ENCODE results near the gene KCNJ6. TPM values are rescaled to one million over a fixed set of nuclear protein-coding genes. Genes with fewer than 3 reads are reported as not detected.
"Not testable (repeated sequence)": the region's sequence is repeated elsewhere in the genome, so short reads cannot be mapped to it uniquely, and the experiment has no call there.

The KCNJ6 gene
- total RNA-seq, 1 donor from 2014 or later: not detected

GRCh38 chr21:37780991-37781983 lies 135.0 kb downstream of the KCNJ6 start:
- DNase-seq (ENCODE audit: low read depth in 2 of 2): no peak

- DNase-seq (ENCODE audit: low read depth in 2 of 2): no peak
Measured at GRCh38 chr21:37771181-37771580, 145.1 kb downstream of the KCNJ6 start.

- DNase-seq (ENCODE audit: low read depth in 2 of 2): no peak
Measured at GRCh38 chr21:37770461-37770860, 145.8 kb downstream of the KCNJ6 start.

GRCh38 chr21:37769656-37770055 lies 146.6 kb downstream of the KCNJ6 start:
- DNase-seq (ENCODE audit: low read depth in 2 of 2): no peak

- no peak for DNase-seq (ENCODE audit: low read depth in 2 of 2)
Measured at GRCh38 chr21:37767984-37768383, 148.3 kb downstream of the KCNJ6 start.

GRCh38 chr21:37766129-37766528 lies 150.1 kb downstream of the KCNJ6 start:
- DNase-seq (ENCODE audit: low read depth in 2 of 2): no peak

- DNase-seq (ENCODE audit: low read depth in 2 of 2): no peak
Measured at GRCh38 chr21:37765221-37765900, 150.9 kb downstream of the KCNJ6 start.

- DNase-seq (ENCODE audit: low read depth in 2 of 2): no peak
Measured at GRCh38 chr21:37764691-37765090, 151.6 kb downstream of the KCNJ6 start.

- DNase-seq (ENCODE audit: low read depth in 2 of 2): no peak
Measured at GRCh38 chr21:37763298-37763697, 153.0 kb downstream of the KCNJ6 start.

GRCh38 chr21:37762606-37763005 lies 153.7 kb downstream of the KCNJ6 start:
- DNase-seq (ENCODE audit: low read depth in 2 of 2): no peak

- DNase-seq (ENCODE audit: low read depth in 2 of 2): not testable (repeated sequence)
Measured at GRCh38 chr21:37761406-37761805, 154.9 kb downstream of the KCNJ6 start.

- DNase-seq (ENCODE audit: low read depth in 2 of 2): no peak
Measured at GRCh38 chr21:37759777-37760176, 156.5 kb downstream of the KCNJ6 start.

GRCh38 chr21:37758982-37759381 lies 157.3 kb downstream of the KCNJ6 start:
- DNase-seq (ENCODE audit: low read depth in 2 of 2): peak in 1 of 2 donors; percentile 12

GRCh38 chr21:37757606-37758376 lies 158.5 kb downstream of the KCNJ6 start:
- DNase-seq (ENCODE audit: low read depth in 2 of 2): no peak

GRCh38 chr21:37753122-37753599 lies 163.1 kb downstream of the KCNJ6 start:
- no peak for DNase-seq (ENCODE audit: low read depth in 2 of 2)

GRCh38 chr21:37751268-37751975 lies 164.8 kb downstream of the KCNJ6 start:
- DNase-seq (ENCODE audit: low read depth in 2 of 2): no peak

GRCh38 chr21:37749132-37749531 lies 167.1 kb downstream of the KCNJ6 start:
- no peak for DNase-seq (ENCODE audit: low read depth in 2 of 2)

- DNase-seq (ENCODE audit: low read depth in 2 of 2): no peak
Measured at GRCh38 chr21:37748351-37748750, 167.9 kb downstream of the KCNJ6 start.

- no peak for DNase-seq (ENCODE audit: low read depth in 2 of 2)
Measured at GRCh38 chr21:37746849-37747248, 169.4 kb downstream of the KCNJ6 start.

GRCh38 chr21:37744551-37744950 lies 171.7 kb downstream of the KCNJ6 start:
- no peak for DNase-seq (ENCODE audit: low read depth in 2 of 2)

- DNase-seq (ENCODE audit: low read depth in 2 of 2): no peak
Measured at GRCh38 chr21:37742532-37742931, 173.7 kb downstream of the KCNJ6 start.
